H1 (cell line): ENCODE data around the gene ZNF516. TPM values are rescaled to one million over a fixed set of nuclear protein-coding genes. Genes with fewer than 3 reads are reported as not detected.

Source experiments
- CTCF ChIA-PET: fragments of 300-600 bp; sonication (Branson Sonifier 250); formaldehyde crosslinking; loops from one replicate; lab custom pipeline; 2021; ENCODE audit not compliant: partially characterized antibody; lab: Charles Lee
- POLR2A ChIA-PET: fragments of 300-600 bp; sonication (Branson Sonifier 250); formaldehyde crosslinking; loops from one replicate; lab custom pipeline; 2021; ENCODE audit warnings: inconsistent platforms; ENCODE audit not compliant: partially characterized antibody; lab: Charles Lee
- DNase-seq, 2 experiments: peaks; one replicate each; pipeline versions ENCODE4 v3.0.0 to v3.0.0-alpha.2; 2010 to 2022; ENCODE audit warnings: low spot score in 2 of 2, low read depth in 1 of 2, mixed read lengths in 1 of 2
- FAIRE-seq: peaks from 2 replicates; lab custom pipeline; 2011; peaks lifted over from hg19 to GRCh38; lab: Jason Lieb, UNC
- H2AFZ ChIP-seq: 2 replicates; pipeline ENCODE4 v1.8.1; 2012; ENCODE audit warnings: low read length, inconsistent platforms
- H2AK5ac ChIP-seq: 2 replicates; pipeline ENCODE4 v1.6.1; 2013; ENCODE audit warnings: low read depth, low read length
- H2BK120ac ChIP-seq: replicated peaks from 2 replicates; pipeline ENCODE3; 2013; ENCODE audit warnings: low read depth, low read length, inconsistent platforms
- H2BK12ac ChIP-seq: 2 replicates; pipeline ENCODE4 v1.6.1; 2013; ENCODE audit warnings: low read depth, low read length
- H2BK15ac ChIP-seq: 2 replicates; pipeline ENCODE4 v1.6.1; 2013; ENCODE audit warnings: low read length
- H2BK20ac ChIP-seq: 2 replicates; pipeline ENCODE4 v1.6.1; 2013; ENCODE audit warnings: low read length
- H2BK5ac ChIP-seq: 2 replicates; pipeline ENCODE4 v1.6.1; 2013; ENCODE audit warnings: low read depth, low read length
- H3K14ac ChIP-seq: 2 replicates; pipeline ENCODE4 v1.6.1; 2013; ENCODE audit warnings: inconsistent platforms; ENCODE audit not compliant: insufficient read length
- H3K18ac ChIP-seq: 2 replicates; pipeline ENCODE4 v1.6.1; 2013; ENCODE audit warnings: low read length; ENCODE audit errors: extremely low read depth
- H3K23ac ChIP-seq: 2 replicates; pipeline ENCODE4 v1.6.1; 2013; ENCODE audit warnings: inconsistent platforms; ENCODE audit not compliant: insufficient read length
- H3K23me2 ChIP-seq: 2 replicates; pipeline ENCODE4 v1.6.1; 2013; ENCODE audit warnings: low read depth, low read length
- H3K27ac ChIP-seq: 2 replicates; pipeline ENCODE4 v1.6.1; 2011; ENCODE audit warnings: low read depth, low read length, inconsistent platforms
- H3K27me3 ChIP-seq, 4 experiments: replicated peaks in 1 of 4; 1 replicate in 1 of 4; 2 replicates in 3 of 4; pipeline versions ENCODE4 v1.6.1 to v1.8.1; 2011 to 2013; ENCODE audit warnings: low read length in 3 of 4, mild to moderate bottlenecking in 3 of 4, inconsistent platforms in 2 of 4, mixed read lengths in 2 of 4, moderate library complexity in 1 of 4; ENCODE audit not compliant: control insufficient read depth in 3 of 4, insufficient read depth in 3 of 4; ENCODE audit errors: extremely low read depth in 1 of 4
- H3K36me3 ChIP-seq, 4 experiments: 2 replicates each; pipeline versions ENCODE4 v1.6.1 to v1.8.1; 2011 to 2013; ENCODE audit warnings: mild to moderate bottlenecking in 4 of 4, low read length in 3 of 4, moderate library complexity in 2 of 4, control low read depth in 1 of 4, inconsistent platforms in 1 of 4; ENCODE audit not compliant: insufficient read depth in 4 of 4, control insufficient read depth in 2 of 4
- H3K4ac ChIP-seq: replicated peaks from 2 replicates; pipeline ENCODE3; 2013; ENCODE audit warnings: low read length, low read depth, mixed read lengths, inconsistent platforms; ENCODE audit not compliant: insufficient read length
- H3K4me1 ChIP-seq, 4 experiments: replicated peaks in 1 of 4; 1 replicate in 1 of 4; 2 replicates in 3 of 4; pipeline versions ENCODE4 v1.6.1 to v1.8.1; 2011 to 2013; ENCODE audit warnings: low read length in 3 of 4, inconsistent platforms in 2 of 4, mixed read lengths in 1 of 4; ENCODE audit not compliant: insufficient read depth in 4 of 4, control insufficient read depth in 3 of 4
- H3K4me2 ChIP-seq, 2 experiments: 2 replicates each; pipeline versions ENCODE4 v1.6.1 to v1.8.1; 2011 to 2013; ENCODE audit warnings: low read depth in 2 of 2, low read length in 2 of 2, control low read depth in 1 of 2, inconsistent platforms in 1 of 2, mild to moderate bottlenecking in 1 of 2; ENCODE audit not compliant: insufficient read depth in 1 of 2
- H3K4me3 ChIP-seq, 4 experiments: fragments of 200-600, 300-600 bp in 1 of 4; sonication (generic), shearing (Covaris generic), sonication (Bioruptor Twin) in 1 of 4; 2 replicates each; pipeline versions ENCODE4 v1.5.1 to v1.8.1; 2011 to 2016; ENCODE audit warnings: low read length in 4 of 4, low read depth in 3 of 4, control low read depth in 2 of 4, inconsistent platforms in 2 of 4, mild to moderate bottlenecking in 2 of 4, mixed read lengths in 1 of 4, moderate library complexity in 1 of 4; ENCODE audit not compliant: insufficient read depth in 2 of 4; ENCODE audit errors: extremely low read depth in 1 of 4
- H3K56ac ChIP-seq: replicated peaks from 2 replicates; pipeline ENCODE3; 2013; ENCODE audit warnings: low read depth, mild to moderate bottlenecking, mixed read lengths, low read length, inconsistent platforms; ENCODE audit not compliant: insufficient read length
- H3K79me1 ChIP-seq: 2 replicates; pipeline ENCODE4 v1.6.1; 2013; ENCODE audit warnings: low read depth, low read length, control low read depth
- H3K79me2 ChIP-seq, 2 experiments: 2 replicates each; pipeline versions ENCODE4 v1.6.1 to v1.8.1; 2012 to 2013; ENCODE audit warnings: low read length in 2 of 2, mild to moderate bottlenecking in 2 of 2, inconsistent platforms in 1 of 2; ENCODE audit not compliant: insufficient read depth in 2 of 2, control insufficient read depth in 1 of 2
- H3K9ac ChIP-seq, 4 experiments: replicated peaks in 1 of 4; 1 replicate in 1 of 4; 2 replicates in 3 of 4; pipeline versions ENCODE4 v1.6.1 to v1.8.1; 2011 to 2013; ENCODE audit warnings: low read depth in 3 of 4, low read length in 3 of 4, control low read depth in 2 of 4, mild to moderate bottlenecking in 2 of 4, moderate library complexity in 2 of 4, inconsistent platforms in 1 of 4; ENCODE audit errors: extremely low read depth in 1 of 4
- H3K9me3 ChIP-seq, 2 experiments: 2 replicates each; pipeline versions ENCODE4 v1.6.1 to v1.8.1; 2012 to 2013; ENCODE audit warnings: mild to moderate bottlenecking in 2 of 2, moderate library complexity in 2 of 2, control low read depth in 1 of 2, inconsistent platforms in 1 of 2, low read depth in 1 of 2, low read length in 1 of 2, mixed read lengths in 1 of 2; ENCODE audit not compliant: insufficient read depth in 2 of 2
- H4K20me1 ChIP-seq, 2 experiments: replicated peaks in 1 of 2; 2 replicates each; pipeline versions ENCODE3 to v1.8.1; 2011 to 2013; ENCODE audit warnings: inconsistent platforms in 2 of 2, low read length in 2 of 2, mild to moderate bottlenecking in 1 of 2; ENCODE audit not compliant: insufficient read depth in 2 of 2, control insufficient read depth in 1 of 2
- H4K5ac ChIP-seq: 2 replicates; pipeline ENCODE4 v1.6.1; 2013; ENCODE audit warnings: low read length, low read depth, mixed read lengths, inconsistent platforms; ENCODE audit not compliant: insufficient read length
- H4K8ac ChIP-seq: 2 replicates; pipeline ENCODE4 v1.8.0; 2013; ENCODE audit warnings: mild to moderate bottlenecking, moderate library complexity, low read length, inconsistent platforms; ENCODE audit not compliant: insufficient read depth; ENCODE audit errors: extremely low read depth
- H4K91ac ChIP-seq: replicated peaks from 2 replicates; pipeline ENCODE3; 2013; ENCODE audit warnings: low read length, mixed read lengths, inconsistent platforms; ENCODE audit not compliant: insufficient read length
- EP300 ChIP-seq, 2 experiments: IDR thresholded peaks; 1 replicate in 1 of 2; 2 replicates in 1 of 2; pipeline ENCODE4 v1.6.1; 2011 to 2012; ENCODE audit warnings: low read depth in 2 of 2, low read length in 2 of 2, mild to moderate bottlenecking in 2 of 2, borderline replicate concordance in 1 of 2, inconsistent platforms in 1 of 2, moderate library complexity in 1 of 2
- WGBS, 2 experiments: shearing (Covaris generic) in 1 of 2; methylation state at CpG; one replicate each; pipeline versions ENCODE4 v1.1.6 to v1.1.7; 2013 to 2015; ENCODE audit warnings: low lambda C conversion rate in 2 of 2, mixed read lengths in 2 of 2, inconsistent platforms in 1 of 2, low coverage in 1 of 2, missing lambda C conversion rate in 1 of 2; ENCODE audit not compliant: insufficient replicate concordance in 2 of 2, insufficient coverage in 1 of 2, insufficient read length in 1 of 2; ENCODE audit errors: extremely low coverage in 1 of 2, missing lambda C conversion rate in 1 of 2; 5-methylcytosine and 5-hydroxymethylcytosine counted together
- polyA plus RNA-seq, 7 experiments: library from polyadenylated mRNA; depleted of rRNA in 3 of 7; stranded (reverse) in 5 of 7; unstranded in 2 of 7; fragments of >200 nt in 5 of 7; fragments of 200-250 nt in 2 of 7; gene quantifications; 1 replicate in 5 of 7; 2 replicates in 1 of 7; 4 replicates in 1 of 7; pipeline versions ENCODE4 v1.2.1 to v1.2.3, GENCODE V29; 2011 to 2013; ENCODE audit warnings: missing spikeins in 2 of 7, mixed read lengths in 2 of 7
- total RNA-seq: library from RNA; stranded (reverse); fragmentation: NEBNext Ultra II Directional; extraction: Animal tissue kit (Norgen Biotek cat#: 25700); gene quantifications from 2 replicates; pipeline ENCODE4 v1.2.1, GENCODE V29; 2021
- TF ChIP-seq, protein P1 (sequence below): IDR thresholded peaks from 2 replicates; pipeline ENCODE4 v1.6.1; 2012; ENCODE audit warnings: inconsistent platforms

ZNF516 gene
- total and polyA plus RNA-seq, 2 of the 8 experiments (the other 6 are each of a cell fraction or from before 2014, with no cell fraction given), result 7.3 to 17.0 TPM

DNA sequence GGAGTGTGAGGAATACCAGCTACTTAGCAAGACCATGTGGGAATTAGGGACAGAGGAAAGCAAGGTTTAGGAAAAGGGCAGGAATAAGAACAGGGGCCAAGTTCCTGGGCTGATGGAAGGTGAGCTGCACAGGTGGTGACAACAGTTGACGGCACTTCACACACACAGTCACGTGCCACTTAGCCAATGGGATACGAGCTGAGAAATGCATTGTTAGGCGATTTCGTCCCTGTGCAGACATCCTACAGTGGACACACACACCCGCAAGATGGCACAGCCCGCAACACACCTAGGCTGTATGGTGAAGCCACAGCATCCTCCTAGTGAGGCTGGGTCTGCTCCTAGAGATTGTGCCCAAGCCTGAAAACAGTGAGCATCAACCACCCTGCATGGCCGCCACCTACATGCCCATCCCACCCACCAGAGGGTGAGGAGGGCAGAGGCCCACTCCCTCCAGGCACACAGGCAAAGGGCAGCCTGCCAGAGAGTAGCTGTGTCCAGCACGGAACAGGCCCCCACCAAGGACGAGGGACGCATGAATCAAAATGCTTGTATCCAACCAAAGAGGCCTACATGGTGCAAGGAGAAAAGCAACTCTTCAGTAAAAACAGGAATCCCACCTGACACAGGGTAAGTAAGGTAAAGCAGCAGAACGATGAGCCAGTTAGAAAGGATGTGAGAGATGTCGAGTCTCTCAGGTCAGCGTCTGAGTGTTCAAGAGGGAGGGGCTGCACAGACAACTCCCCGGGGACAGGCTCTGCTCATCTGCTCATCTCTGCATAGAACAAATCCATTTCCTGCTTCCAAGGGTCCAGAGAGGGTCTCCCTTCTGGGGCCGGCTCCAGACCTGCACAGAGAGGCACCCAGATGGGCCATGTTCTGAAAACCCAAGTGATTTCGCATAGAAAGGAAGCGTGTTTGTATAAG lies 51.3 kb downstream of the ZNF516 start:
- Histone ChIP-seq H2BK12ac (no peak overlapping the region), H2BK5ac (peak overlapping the region; percentile 0; the same call in 1 of the 2 replicates), H4K8ac (no peak overlapping the region), H3K9me3 (no peaks in the 10 kb centered on the region), H2BK15ac (0 out of 2 replicates have a peak overlapping the region, but pooled peaks have one; percentile 19), H2BK120ac (no peak overlapping the region), H3K36me3 (peaks cover 0 to 23% (median 8%) of the 10 kb centered on the region in 4 experiments; a peak in 6 of 8 replicates), H3K4me2 (no peak overlapping the region), H4K5ac (no peak overlapping the region), H3K23ac (no peak overlapping the region), H3K27me3 (no peaks in the 10 kb centered on the region), H3K4me3 (no peak overlapping the region), H3K14ac (no peak overlapping the region), H2AFZ (no peak overlapping the region), H3K4me1 (no peaks in the 10 kb centered on the region; a peak in 2 of 7 replicates), H4K20me1 (peaks cover 2 to 4% of the 10 kb centered on the region in 2 experiments), H4K91ac (no peak overlapping the region), H3K56ac (no peak overlapping the region), H3K79me1 (peaks cover 8% of the 10 kb centered on the region; the same call in 1 of the 2 replicates), H3K18ac (no peak overlapping the region), H3K27ac (no peak overlapping the region), H3K4ac (no peak overlapping the region), H3K9ac (no peak overlapping the region; a peak in 1 of 7 replicates), H2BK20ac (no peak overlapping the region), H2AK5ac (no peak overlapping the region), H3K79me2 (peaks cover 0 to 25% of the 10 kb centered on the region in 2 experiments; a peak in 1 of 4 replicates), H3K23me2 (no peaks in the 10 kb centered on the region)
- 94% methylated on average over 18 of the region's 18 CpGs; no CpG with 5 or more reads in 1 of the 2 experiments for WGBS, 2 experiments
- DNase-seq (no peak), FAIRE-seq (no peak)
- CTCF ChIA-PET, result interaction anchor here (1.0 to 2.8 kb wide), 8 partner anchors 10 to 39 kb away, joined by 3 to 13 read pairs (median 4); no protein-coding TSS in a partner anchor
- TF ChIP-seq, protein P1, sequence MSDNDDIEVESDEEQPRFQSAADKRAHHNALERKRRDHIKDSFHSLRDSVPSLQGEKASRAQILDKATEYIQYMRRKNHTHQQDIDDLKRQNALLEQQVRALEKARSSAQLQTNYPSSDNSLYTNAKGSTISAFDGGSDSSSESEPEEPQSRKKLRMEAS, result no peak
- no peak for TF ChIP-seq EP300 (IDR thresholded peaks at IDR 0.05; ENCODE audit: borderline replicate concordance in 1 of 2, low read depth in 2 of 2, low read length in 2 of 2)
- POLR2A ChIA-PET, result no interaction called here
